HCT116 (cell line): ENCODE measurements around the gene RGS10. TPM values are rescaled to one million over a fixed set of nuclear protein-coding genes. Genes with fewer than 3 reads are reported as not detected.

Source experiments
- ATAC-seq: fragments of 200-7000 bp; cut with Tn5 transposase; 2 replicates; pipeline ENCODE4 v1.9.1; 2020; ENCODE audit warnings: mild to moderate bottlenecking, moderate library complexity
- BruUV-seq: library from RNA; stranded (reverse); fragments of 400-500 nt; replicated peaks from 2 replicates; lab custom pipeline; 2021; lab: Mats Ljungman, UMichigan
- CTCF ChIA-PET: fragments of 300-600 bp; sonication (Branson Sonifier 250); formaldehyde crosslinking; loops from one replicate; lab custom pipeline; 2021; ENCODE audit warnings: antibody characterized with exemption; lab: Charles Lee
- POLR2A ChIA-PET: fragments of 300-600, 350-600 bp; sonication (Branson Sonifier 250); formaldehyde crosslinking; loops from one replicate; lab custom pipeline; 2021; ENCODE audit warnings: antibody characterized with exemption; lab: Charles Lee
- RAD21 ChIA-PET, 2 experiments: fragments of 300-600 bp; sonication (Branson Sonifier 250); formaldehyde crosslinking; loops; one replicate each; lab custom pipeline; 2023; ENCODE audit warnings: low total read pairs in 2 of 2; ENCODE audit not compliant: uncharacterized antibody in 2 of 2, unreplicated experiment in 2 of 2, low non-redundant PET in 1 of 2; lab: Charles Lee
- DNase-seq: peaks from one replicate; pipeline ENCODE4 v3.0.0-alpha.2; 2010; ENCODE audit warnings: low read depth, low spot score
- H2AFZ ChIP-seq: fragments of 200-600 bp; shearing (Covaris generic), sonication (generic); 2 replicates; pipeline ENCODE4 v1.6.1; 2017; ENCODE audit warnings: low read depth, mixed run types, mixed read lengths, antibody characterized with exemption, low read length; ENCODE audit not compliant: poor library complexity, severe bottlenecking
- H3K27ac ChIP-seq: 2 replicates; pipeline ENCODE4 v1.5.1; 2012; ENCODE audit warnings: low read depth, low read length
- H3K27me3 ChIP-seq: fragments of 200-600 bp; sonication (generic); 2 replicates; pipeline ENCODE4 v1.6.1; 2016; ENCODE audit warnings: mixed run types, low read length, mixed read lengths; ENCODE audit not compliant: insufficient read depth
- H3K36me3 ChIP-seq, 2 experiments: fragments of 200-500 bp in 1 of 2; fragments of 200-600 bp in 1 of 2; sonication (Bioruptor generic) in 1 of 2; sonication (generic) in 1 of 2; 2 replicates each; pipeline versions ENCODE4 v1.5.1 to v1.6.1; 2014 to 2016; ENCODE audit warnings: low read length in 2 of 2, inconsistent platforms in 1 of 2, mixed read lengths in 1 of 2, mixed run types in 1 of 2; ENCODE audit not compliant: insufficient read depth in 2 of 2, control insufficient read depth in 1 of 2
- H3K4me1 ChIP-seq, 2 experiments: fragments of 200-600 bp in 1 of 2; sonication (generic) in 1 of 2; 2 replicates each; pipeline versions ENCODE4 v1.5.1 to v1.6.1; 2012 to 2017; ENCODE audit warnings: low read length in 2 of 2, inconsistent platforms in 1 of 2, mild to moderate bottlenecking in 1 of 2, mixed read lengths in 1 of 2, mixed run types in 1 of 2, moderate library complexity in 1 of 2; ENCODE audit not compliant: insufficient read depth in 2 of 2, control insufficient read depth in 1 of 2
- H3K4me2 ChIP-seq: fragments of 200-600 bp; sonication (generic); 2 replicates; pipeline ENCODE4 v1.6.1; 2017; ENCODE audit warnings: mixed run types, low read length, mixed read lengths
- H3K4me3 ChIP-seq, 2 experiments: fragments of 200-600 bp in 1 of 2; sonication (generic) in 1 of 2; replicated peaks in 1 of 2; 2 replicates each; pipeline ENCODE4 v1.5.1; 2011 to 2016; ENCODE audit warnings: low read length in 2 of 2, control low read depth in 1 of 2, low read depth in 1 of 2, mild to moderate bottlenecking in 1 of 2, mixed read lengths in 1 of 2, mixed run types in 1 of 2
- H3K79me2 ChIP-seq: fragments of 200-600 bp; sonication (generic); 2 replicates; pipeline ENCODE4 v1.6.1; 2017; ENCODE audit warnings: mild to moderate bottlenecking, mixed run types, low read length, moderate library complexity, mixed read lengths; ENCODE audit not compliant: insufficient read depth
- H3K9ac ChIP-seq: fragments of 200-600 bp; sonication (generic); 2 replicates; pipeline ENCODE4 v1.6.1; 2016; ENCODE audit warnings: low read length, mixed read lengths
- H3K9me2 ChIP-seq: fragments of 200-600 bp; sonication (generic), shearing (Covaris generic); 2 replicates; pipeline ENCODE4 v1.6.1; 2017; ENCODE audit warnings: mixed run types, mild to moderate bottlenecking, moderate library complexity; ENCODE audit not compliant: insufficient read depth
- H3K9me3 ChIP-seq, 2 experiments: fragments of 200-500 bp in 1 of 2; fragments of 200-600 bp in 1 of 2; sonication (Bioruptor generic) in 1 of 2; sonication (generic) in 1 of 2; 2 replicates each; pipeline ENCODE4 v1.6.1; 2014 to 2017; ENCODE audit warnings: low read length in 2 of 2, mixed read lengths in 2 of 2, inconsistent platforms in 1 of 2, low read depth in 1 of 2, mild to moderate bottlenecking in 1 of 2, mixed run types in 1 of 2, moderate library complexity in 1 of 2; ENCODE audit not compliant: control insufficient read depth in 1 of 2, insufficient read depth in 1 of 2
- H4K20me1 ChIP-seq: fragments of 200-600 bp; sonication (generic), shearing (Covaris generic); 2 replicates; pipeline ENCODE4 v1.6.1; 2017; ENCODE audit warnings: mixed run types, mild to moderate bottlenecking, moderate library complexity; ENCODE audit not compliant: insufficient read depth
- CBX3 ChIP-seq: IDR thresholded peaks from 2 replicates; pipeline ENCODE4 v1.6.1; 2012; ENCODE audit warnings: low read depth
- CEBPB ChIP-seq: IDR thresholded peaks from 2 replicates; pipeline ENCODE4 v1.6.1; 2012; ENCODE audit warnings: low read depth
- EGR1 ChIP-seq: IDR thresholded peaks from 2 replicates; pipeline ENCODE4 v1.6.1; 2012; ENCODE audit warnings: low read depth
- EZH2 ChIP-seq: fragments of 200-600 bp; sonication (generic); IDR thresholded peaks from 2 replicates; pipeline ENCODE4 v1.6.1; 2017; ENCODE audit warnings: antibody characterized with exemption, mixed run types
- EZH2phosphoT487 ChIP-seq: fragments of 200-600 bp; IDR thresholded peaks from 2 replicates; pipeline ENCODE4 v1.6.1; 2018; ENCODE audit warnings: antibody characterized with exemption, borderline replicate concordance
- JUND ChIP-seq: IDR thresholded peaks from 2 replicates; pipeline ENCODE4 v1.6.1; 2012
- RAD21 ChIP-seq: IDR thresholded peaks from 2 replicates; pipeline ENCODE4 v1.6.1; 2012; ENCODE audit warnings: low read depth, mild to moderate bottlenecking
- SRF ChIP-seq: IDR thresholded peaks from 2 replicates; pipeline ENCODE4 v1.6.1; 2012; ENCODE audit warnings: low read depth
- YY1 ChIP-seq: IDR thresholded peaks from 2 replicates; pipeline ENCODE4 v1.6.1; 2011; ENCODE audit warnings: low read length, low read depth, moderate library complexity, mild to moderate bottlenecking; ENCODE audit not compliant: insufficient replicate concordance; ENCODE audit errors: extremely low read depth
- ZNF274 ChIP-seq: fragments of 200-500 bp; sonication (Bioruptor generic); IDR thresholded peaks from 2 replicates; pipeline ENCODE4 v1.6.1; 2014; ENCODE audit warnings: mild to moderate bottlenecking, low read depth, low read length, inconsistent platforms
- intact Hi-C: fragments of 100-400 bp; cut with micrococcal nuclease; formaldehyde crosslinking; loops from 2 replicates; pipeline ENCODE4 v1.10.0; 2022
- total RNA-seq: library from RNA; stranded (reverse); gene quantifications from one replicate; pipeline ENCODE4 v1.2.1, GENCODE V29; 2021; ENCODE audit not compliant: unreplicated experiment
- TF ChIP-seq, protein P1 (sequence below), 3 experiments: fragments of 200-600 bp in 1 of 3; sonication (generic) in 1 of 3; IDR thresholded peaks in 2 of 3; conservative IDR thresholded peaks in 1 of 3; 2 replicates each; pipeline ENCODE4 v1.5.1; 2012 to 2017; ENCODE audit warnings: low read depth in 2 of 3, low read length in 2 of 3, antibody characterized with exemption in 1 of 3, borderline replicate concordance in 1 of 3, control low read depth in 1 of 3, mild to moderate bottlenecking in 1 of 3, mixed read lengths in 1 of 3, mixed run types in 1 of 3, moderate library complexity in 1 of 3; ENCODE audit not compliant: insufficient read depth in 1 of 3
- TF ChIP-seq, protein P2 (sequence below): IDR thresholded peaks from 2 replicates; pipeline ENCODE4 v1.6.1; 2012

Gene RGS10
- total RNA-seq, 1 experiment from 2014 or later, result 96.7 TPM

DNA sequence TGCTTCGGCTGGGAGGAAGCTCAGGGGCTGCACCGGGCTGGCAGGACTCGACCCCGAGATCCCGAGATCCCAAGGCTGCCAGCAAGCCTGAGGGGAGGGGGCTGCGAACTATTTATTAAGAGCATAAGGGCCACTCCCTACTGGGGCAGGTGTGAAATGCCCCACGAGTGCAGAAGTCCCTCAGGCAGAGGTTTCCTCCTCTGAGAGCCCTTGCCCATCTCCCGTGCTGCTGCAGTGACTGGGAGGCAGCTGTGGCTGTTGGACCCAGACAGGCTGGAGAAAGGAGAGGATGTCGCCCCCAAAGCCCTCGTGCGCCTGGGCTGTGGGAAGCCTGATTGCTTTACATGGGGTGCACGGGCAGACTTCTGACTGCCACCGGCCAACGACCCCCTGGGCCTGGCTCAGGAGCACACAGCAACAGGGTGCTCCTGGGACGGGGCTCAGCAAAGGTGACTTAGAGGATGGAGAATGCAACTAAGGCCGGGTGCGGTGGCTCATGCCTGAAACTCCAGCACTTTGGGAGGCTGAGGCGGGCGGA is 39.8 kb downstream of the RGS10 start:
- ChIA-PET CTCF (no interaction called here), RAD21 (no interaction called here), POLR2A (no interaction called here)
- Histone ChIP-seq H3K4me1 (no peaks in the 10 kb centered on the region), H3K79me2 (no peaks in the 10 kb centered on the region), H4K20me1 (no peaks in the 10 kb centered on the region), H3K9me2 (no peaks in the 10 kb centered on the region), H3K4me2 (no peak overlapping the region), H3K4me3 (no peak overlapping the region), H3K36me3 (peaks cover 0 to 5% of the 10 kb centered on the region in 2 experiments; a peak in 2 of 4 replicates), H3K9ac (no peak overlapping the region), H3K9me3 (no peaks in the 10 kb centered on the region), H2AFZ (no peak overlapping the region), H3K27me3 (no peaks in the 10 kb centered on the region), H3K27ac (no peak overlapping the region)
- intact Hi-C loops, result no loop called here
- DNase-seq (no peak), ATAC-seq (no peak)
- TF ChIP-seq EZH2, result no peak
- no peak for TF ChIP-seq SRF
- TF ChIP-seq, protein P1, sequence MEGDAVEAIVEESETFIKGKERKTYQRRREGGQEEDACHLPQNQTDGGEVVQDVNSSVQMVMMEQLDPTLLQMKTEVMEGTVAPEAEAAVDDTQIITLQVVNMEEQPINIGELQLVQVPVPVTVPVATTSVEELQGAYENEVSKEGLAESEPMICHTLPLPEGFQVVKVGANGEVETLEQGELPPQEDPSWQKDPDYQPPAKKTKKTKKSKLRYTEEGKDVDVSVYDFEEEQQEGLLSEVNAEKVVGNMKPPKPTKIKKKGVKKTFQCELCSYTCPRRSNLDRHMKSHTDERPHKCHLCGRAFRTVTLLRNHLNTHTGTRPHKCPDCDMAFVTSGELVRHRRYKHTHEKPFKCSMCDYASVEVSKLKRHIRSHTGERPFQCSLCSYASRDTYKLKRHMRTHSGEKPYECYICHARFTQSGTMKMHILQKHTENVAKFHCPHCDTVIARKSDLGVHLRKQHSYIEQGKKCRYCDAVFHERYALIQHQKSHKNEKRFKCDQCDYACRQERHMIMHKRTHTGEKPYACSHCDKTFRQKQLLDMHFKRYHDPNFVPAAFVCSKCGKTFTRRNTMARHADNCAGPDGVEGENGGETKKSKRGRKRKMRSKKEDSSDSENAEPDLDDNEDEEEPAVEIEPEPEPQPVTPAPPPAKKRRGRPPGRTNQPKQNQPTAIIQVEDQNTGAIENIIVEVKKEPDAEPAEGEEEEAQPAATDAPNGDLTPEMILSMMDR (IDR thresholded peaks at IDR 0.05 in 2 of 3, conservative IDR thresholded peaks at IDR 0.05 in 1 of 3; ENCODE audit: borderline replicate concordance in 1 of 3, insufficient read depth in 1 of 3, low read depth in 2 of 3, low read length in 2 of 3), result no peak
- no peak for TF ChIP-seq EZH2phosphoT487
- TF ChIP-seq ZNF274, result no peak
- no peak for TF ChIP-seq EGR1
- no peak for TF ChIP-seq JUND
- TF ChIP-seq CBX3, result no peak
- no peak for TF ChIP-seq RAD21
- TF ChIP-seq YY1, result no peak
- TF ChIP-seq, protein P2, sequence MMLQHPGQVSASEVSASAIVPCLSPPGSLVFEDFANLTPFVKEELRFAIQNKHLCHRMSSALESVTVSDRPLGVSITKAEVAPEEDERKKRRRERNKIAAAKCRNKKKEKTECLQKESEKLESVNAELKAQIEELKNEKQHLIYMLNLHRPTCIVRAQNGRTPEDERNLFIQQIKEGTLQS, result no peak
- TF ChIP-seq CEBPB, result no peak
- BruUV-seq, result no TSS peak
